Kidney epithelial cell (primary cell): ENCODE data around the gene GRXCR2. TPM values are rescaled to one million over a fixed set of nuclear protein-coding genes. Genes with fewer than 3 reads are reported as not detected.
"Not testable (repeated sequence)": the region's sequence is repeated elsewhere in the genome, so short reads cannot be mapped to it uniquely, and the experiment has no call there.

Source experiments
- DNase-seq: peaks from one replicate; pipeline ENCODE4 v3.0.0-alpha.2; 2010; ENCODE audit warnings: low read depth
- H3K27me3 ChIP-seq: 2 replicates; pipeline ENCODE4 v1.6.0; 2011; ENCODE audit warnings: low read length; ENCODE audit not compliant: control insufficient read depth, insufficient read depth
- H3K36me3 ChIP-seq: 2 replicates; pipeline ENCODE4 v1.5.1; 2011; ENCODE audit warnings: low read length; ENCODE audit not compliant: control insufficient read depth, insufficient read depth
- H3K4me3 ChIP-seq: 2 replicates; pipeline ENCODE4 v1.5.1; 2011; ENCODE audit warnings: low read depth, mild to moderate bottlenecking, control low read depth, low read length
- total RNA-seq: library from RNA; depleted of rRNA; stranded (reverse); fragments of >200 nt; gene quantifications from 2 replicates; pipeline ENCODE4 v1.2.3, GENCODE V29; 2015
- TF ChIP-seq, protein P1 (sequence below): IDR thresholded peaks from 2 replicates; pipeline ENCODE4 v1.5.1; 2011; ENCODE audit warnings: mild to moderate bottlenecking, moderate library complexity, low read length, control low read depth, inconsistent platforms; ENCODE audit not compliant: insufficient read depth, poor library complexity, severe bottlenecking

GRXCR2 gene
- total RNA-seq, 1 donor from 2014 or later = not detected

DNA sequence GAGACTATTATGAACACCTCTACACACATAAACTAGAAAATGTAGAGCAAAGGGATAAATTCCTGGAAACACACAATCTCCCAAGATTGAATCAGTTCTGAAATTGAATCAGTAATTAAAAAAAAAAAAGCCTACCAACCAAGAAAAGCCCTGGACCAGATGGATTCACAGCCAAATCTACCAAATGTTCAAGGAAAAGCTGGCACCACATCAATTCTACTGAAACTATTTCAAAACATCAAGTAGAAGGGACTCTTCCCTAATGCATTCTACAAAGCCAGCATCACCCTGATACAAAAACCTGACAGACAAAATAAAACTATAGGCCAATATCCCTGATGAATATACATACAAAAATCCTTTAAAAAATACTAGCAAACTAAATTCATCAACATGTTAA lies 25.4 kb upstream of the GRXCR2 start:
- Histone ChIP-seq H3K27me3 (no peaks in the 10 kb centered on the region), H3K36me3 (no peaks in the 10 kb centered on the region), H3K4me3 (no peak overlapping the region)
- TF ChIP-seq, protein P1, sequence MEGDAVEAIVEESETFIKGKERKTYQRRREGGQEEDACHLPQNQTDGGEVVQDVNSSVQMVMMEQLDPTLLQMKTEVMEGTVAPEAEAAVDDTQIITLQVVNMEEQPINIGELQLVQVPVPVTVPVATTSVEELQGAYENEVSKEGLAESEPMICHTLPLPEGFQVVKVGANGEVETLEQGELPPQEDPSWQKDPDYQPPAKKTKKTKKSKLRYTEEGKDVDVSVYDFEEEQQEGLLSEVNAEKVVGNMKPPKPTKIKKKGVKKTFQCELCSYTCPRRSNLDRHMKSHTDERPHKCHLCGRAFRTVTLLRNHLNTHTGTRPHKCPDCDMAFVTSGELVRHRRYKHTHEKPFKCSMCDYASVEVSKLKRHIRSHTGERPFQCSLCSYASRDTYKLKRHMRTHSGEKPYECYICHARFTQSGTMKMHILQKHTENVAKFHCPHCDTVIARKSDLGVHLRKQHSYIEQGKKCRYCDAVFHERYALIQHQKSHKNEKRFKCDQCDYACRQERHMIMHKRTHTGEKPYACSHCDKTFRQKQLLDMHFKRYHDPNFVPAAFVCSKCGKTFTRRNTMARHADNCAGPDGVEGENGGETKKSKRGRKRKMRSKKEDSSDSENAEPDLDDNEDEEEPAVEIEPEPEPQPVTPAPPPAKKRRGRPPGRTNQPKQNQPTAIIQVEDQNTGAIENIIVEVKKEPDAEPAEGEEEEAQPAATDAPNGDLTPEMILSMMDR = no peak
- DNase-seq = no peak

DNA sequence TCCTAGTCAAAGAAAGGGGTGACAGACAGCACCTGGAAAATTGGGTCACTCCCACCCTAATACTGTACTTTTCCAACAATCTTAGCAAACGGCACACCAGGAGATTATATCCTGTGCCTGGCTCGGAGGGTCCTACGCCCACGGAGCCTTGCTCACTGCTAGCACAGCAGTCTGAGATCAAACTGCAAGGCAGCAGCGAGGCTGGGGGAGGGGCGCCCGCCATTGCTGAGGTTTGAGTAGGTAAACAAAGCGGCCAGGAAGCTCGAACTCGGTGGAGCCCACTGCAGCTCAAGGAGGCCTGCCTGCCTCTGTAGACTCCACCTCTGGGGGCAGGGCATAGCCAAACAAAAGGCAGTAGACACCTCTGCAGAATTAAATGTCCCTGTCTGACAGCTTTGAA lies 18.6 kb upstream of the GRXCR2 start:
- not testable (repeated sequence) for H3K27me3 ChIP-seq, DNase-seq, H3K36me3 ChIP-seq, H3K4me3 ChIP-seq

DNA sequence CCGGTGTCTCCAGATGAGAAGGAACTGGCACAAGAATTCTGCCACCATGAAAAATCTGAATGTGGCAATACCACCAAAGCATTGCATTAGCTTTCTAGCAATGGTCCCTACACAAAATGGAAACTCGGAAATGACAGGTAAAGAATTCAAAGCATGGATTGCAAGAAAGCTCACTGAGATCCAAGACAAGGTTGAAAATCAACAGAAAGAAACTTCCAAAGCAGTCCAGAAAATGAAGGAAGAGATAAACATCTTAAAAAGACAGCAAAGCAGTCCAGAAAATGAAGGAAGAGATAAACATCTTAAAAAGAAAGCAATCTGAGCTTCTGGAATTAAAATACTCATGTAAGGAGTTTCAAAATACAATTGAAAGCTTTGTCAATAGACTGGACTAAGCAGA lies 16.8 kb upstream of the GRXCR2 start:
- DNase-seq = no peak
- H3K27me3 ChIP-seq = no peaks in the 10 kb centered on the region
- H3K4me3 ChIP-seq = no peak overlapping the region
- H3K36me3 ChIP-seq = no peaks in the 10 kb centered on the region
- TF ChIP-seq, protein P1 = no peak

DNA sequence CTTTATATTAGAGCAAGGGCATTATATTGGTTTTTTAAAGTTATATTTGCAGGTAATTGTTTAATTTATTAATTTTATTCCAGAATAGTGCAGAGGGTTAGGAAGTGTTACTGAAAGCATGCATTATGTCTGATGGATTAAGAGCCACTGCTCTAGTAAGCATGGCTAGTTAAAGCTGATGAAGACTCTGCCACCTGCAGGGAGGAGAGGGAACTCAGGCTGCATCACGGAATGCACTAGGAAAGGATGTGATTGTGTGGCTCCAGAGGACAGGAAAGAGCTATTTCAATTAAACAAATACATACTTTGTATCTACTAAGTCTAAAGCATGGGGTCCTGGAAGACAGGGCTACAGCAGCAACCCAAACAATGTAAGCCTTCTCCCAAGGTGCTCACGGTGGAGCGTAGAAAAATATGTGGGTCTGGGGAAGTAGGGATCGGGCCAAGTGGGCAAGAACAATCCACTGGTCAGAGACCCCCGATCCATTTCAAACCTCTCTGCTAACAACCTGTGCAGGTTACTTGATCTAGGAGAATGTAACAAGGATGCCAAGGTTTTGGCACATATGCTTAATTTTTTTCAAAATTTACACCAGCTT lies 15.3 kb upstream of the GRXCR2 start:
- TF ChIP-seq, protein P1 = peak; percentile 91
- no peak overlapping the region for H3K4me3 ChIP-seq
- H3K36me3 ChIP-seq = no peaks in the 10 kb centered on the region
- DNase-seq = peak; percentile 14
- H3K27me3 ChIP-seq = no peaks in the 10 kb centered on the region

DNA sequence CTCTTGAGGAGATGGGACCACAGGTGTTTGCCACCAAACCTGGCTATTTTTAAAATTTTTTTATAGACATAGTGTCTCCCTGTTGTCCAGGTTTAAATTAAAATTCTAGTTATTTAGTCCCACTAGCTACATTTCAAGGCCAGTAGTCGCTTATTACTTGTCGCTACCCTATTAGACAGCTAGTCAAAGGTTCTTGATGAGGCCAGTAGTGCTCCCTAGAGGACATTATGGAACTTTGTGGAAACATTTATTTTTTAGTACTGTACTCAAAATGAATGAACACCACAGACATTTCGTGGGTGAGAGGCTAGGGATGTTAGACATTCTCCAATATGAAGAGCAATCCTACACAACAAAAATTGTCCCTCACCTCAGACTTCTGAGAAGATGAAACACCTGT lies 14.4 kb upstream of the GRXCR2 start:
- H3K4me3 ChIP-seq = no peak overlapping the region
- TF ChIP-seq, protein P1 = no peak
- H3K36me3 ChIP-seq = no peaks in the 10 kb centered on the region
- no peaks in the 10 kb centered on the region for H3K27me3 ChIP-seq
- DNase-seq = no peak

DNA sequence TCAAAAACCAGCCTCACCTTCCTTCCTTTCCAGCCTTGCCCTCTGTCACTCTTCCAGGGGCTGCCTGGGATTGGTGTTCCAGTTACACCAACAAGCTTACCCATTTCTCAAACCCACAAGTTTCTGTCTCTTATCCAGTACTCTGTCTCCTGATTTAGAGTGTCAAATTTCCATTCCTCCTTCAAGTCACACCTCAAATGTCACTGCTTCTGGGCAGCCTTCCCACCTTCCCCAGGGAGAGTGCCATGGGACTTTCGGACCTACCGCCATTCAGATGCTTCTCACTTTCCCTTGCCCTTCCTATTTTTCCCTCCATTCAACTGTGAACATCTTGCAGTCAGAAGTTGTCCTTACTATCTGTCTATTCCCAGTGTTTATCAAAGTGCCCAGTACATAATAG lies 2.0 kb upstream of the GRXCR2 start:
- Histone ChIP-seq H3K4me3 (no peak overlapping the region), H3K27me3 (no peaks in the 10 kb centered on the region), H3K36me3 (no peaks in the 10 kb centered on the region)
- TF ChIP-seq, protein P1 = no peak
- no peak for DNase-seq
